Measurements from ENCODE around the gene RNF130. TPM values are rescaled to one million over a fixed set of nuclear protein-coding genes. Genes with fewer than 3 reads are reported as not detected.

The RNF130 gene
- total RNA-seq, 1 experiment from 2014 or later, result 31.4 TPM

DNA sequence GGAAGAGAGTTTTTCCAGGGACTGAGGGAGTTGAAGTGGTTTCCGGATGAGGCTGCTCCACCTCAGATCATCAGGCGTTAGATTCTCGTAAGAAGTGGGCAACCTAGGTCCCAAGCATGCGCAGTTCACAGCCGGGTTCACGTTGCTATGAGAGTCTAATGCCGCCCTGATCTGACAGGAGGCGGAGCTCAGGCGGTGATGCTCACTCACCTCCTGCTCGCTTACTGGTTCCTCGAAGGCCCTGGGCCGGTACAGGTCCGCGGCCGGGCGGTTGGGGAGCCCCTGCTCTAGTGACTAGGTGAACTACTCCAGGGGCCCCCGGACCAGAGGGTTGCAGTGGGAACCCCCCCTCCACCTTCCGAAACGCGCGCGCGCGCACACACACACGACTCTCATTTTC lies 997 bp upstream of the RNF130 start:
- H3K27me3 ChIP-seq (replicated peaks; ENCODE audit: insufficient read depth, low read depth, low read length, poor library complexity), result no peaks in the 10 kb centered on the region
- intact Hi-C loops (cut with micrococcal nuclease; ENCODE audit: unreplicated experiment), result no loop called here
- H3K4me1 ChIP-seq (ENCODE audit: insufficient read depth, low read length, poor library complexity, severe bottlenecking), result peaks cover 25% of the 10 kb centered on the region
- CTCF ChIA-PET, result no interaction called here
- POLR2A ChIA-PET (ENCODE audit: low non-redundant PET), result interaction anchor here (0.6 kb wide), 1 partner anchor 14 kb away, joined by 16 read pairs; no protein-coding TSS in a partner anchor
- DNase-seq (ENCODE audit: low spot score), result no peak
- H3K4me3 ChIP-seq (ENCODE audit: low read depth, low read length, poor library complexity, severe bottlenecking), result no peak overlapping the region
- H3K27ac ChIP-seq (ENCODE audit: low read depth, low read length, poor library complexity, severe bottlenecking), result no peak overlapping the region
- BruUV-seq (replicated peaks), result no TSS peak
- no peaks in the 10 kb centered on the region for H3K36me3 ChIP-seq (ENCODE audit: insufficient read depth, low read length, poor library complexity, severe bottlenecking)
- TF ChIP-seq, protein P1, sequence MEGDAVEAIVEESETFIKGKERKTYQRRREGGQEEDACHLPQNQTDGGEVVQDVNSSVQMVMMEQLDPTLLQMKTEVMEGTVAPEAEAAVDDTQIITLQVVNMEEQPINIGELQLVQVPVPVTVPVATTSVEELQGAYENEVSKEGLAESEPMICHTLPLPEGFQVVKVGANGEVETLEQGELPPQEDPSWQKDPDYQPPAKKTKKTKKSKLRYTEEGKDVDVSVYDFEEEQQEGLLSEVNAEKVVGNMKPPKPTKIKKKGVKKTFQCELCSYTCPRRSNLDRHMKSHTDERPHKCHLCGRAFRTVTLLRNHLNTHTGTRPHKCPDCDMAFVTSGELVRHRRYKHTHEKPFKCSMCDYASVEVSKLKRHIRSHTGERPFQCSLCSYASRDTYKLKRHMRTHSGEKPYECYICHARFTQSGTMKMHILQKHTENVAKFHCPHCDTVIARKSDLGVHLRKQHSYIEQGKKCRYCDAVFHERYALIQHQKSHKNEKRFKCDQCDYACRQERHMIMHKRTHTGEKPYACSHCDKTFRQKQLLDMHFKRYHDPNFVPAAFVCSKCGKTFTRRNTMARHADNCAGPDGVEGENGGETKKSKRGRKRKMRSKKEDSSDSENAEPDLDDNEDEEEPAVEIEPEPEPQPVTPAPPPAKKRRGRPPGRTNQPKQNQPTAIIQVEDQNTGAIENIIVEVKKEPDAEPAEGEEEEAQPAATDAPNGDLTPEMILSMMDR (conservative IDR thresholded peaks at IDR 0.05; ENCODE audit: low read depth, low read length), result no peak
- no peak for TF ChIP-seq EZH2 (IDR thresholded peaks at IDR 0.05; ENCODE audit: borderline replicate concordance, low read depth, low read length, poor library complexity, severe bottlenecking)
- H3K9me3 ChIP-seq (ENCODE audit: low read depth, low read length, poor library complexity, severe bottlenecking), result peaks cover 7% of the 10 kb centered on the region

DNA sequence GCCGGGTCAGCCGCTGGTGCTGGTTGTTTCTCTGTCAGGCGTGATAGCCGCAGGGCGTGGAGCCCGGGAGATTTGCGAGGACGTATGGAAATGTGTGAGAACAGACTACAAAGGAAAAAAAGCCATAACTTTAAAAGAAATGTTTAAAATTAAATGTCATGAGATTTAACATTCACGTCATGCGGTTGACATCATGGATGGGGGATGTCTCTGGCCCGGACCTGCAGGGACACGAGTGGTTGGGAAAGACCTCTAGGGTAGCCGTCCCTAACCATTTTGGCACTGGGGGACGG lies 643 bp upstream of the RNF130 start:
- no peaks in the 10 kb centered on the region for H3K36me3 ChIP-seq (ENCODE audit: insufficient read depth, low read length, poor library complexity, severe bottlenecking)
- intact Hi-C loops (cut with micrococcal nuclease; ENCODE audit: unreplicated experiment), result no loop called here
- no peaks in the 10 kb centered on the region for H3K27me3 ChIP-seq (replicated peaks; ENCODE audit: insufficient read depth, low read depth, low read length, poor library complexity)
- H3K4me1 ChIP-seq (ENCODE audit: insufficient read depth, low read length, poor library complexity, severe bottlenecking), result peaks cover 27% of the 10 kb centered on the region
- DNase-seq (ENCODE audit: low spot score), result no peak
- no peak for TF ChIP-seq EZH2 (IDR thresholded peaks at IDR 0.05; ENCODE audit: borderline replicate concordance, low read depth, low read length, poor library complexity, severe bottlenecking)
- TF ChIP-seq, protein P1 (conservative IDR thresholded peaks at IDR 0.05; ENCODE audit: low read depth, low read length), result no peak
- BruUV-seq (replicated peaks), result no TSS peak
- H3K9me3 ChIP-seq (ENCODE audit: low read depth, low read length, poor library complexity, severe bottlenecking), result peaks cover 7% of the 10 kb centered on the region
- ChIA-PET CTCF (no interaction called here), POLR2A (ENCODE audit: low non-redundant PET) (no interaction called here)
- H3K4me3 ChIP-seq (ENCODE audit: low read depth, low read length, poor library complexity, severe bottlenecking), result peak overlapping the region; percentile 70
- peak overlapping the region; percentile 82 for H3K27ac ChIP-seq (ENCODE audit: low read depth, low read length, poor library complexity, severe bottlenecking)

DNA sequence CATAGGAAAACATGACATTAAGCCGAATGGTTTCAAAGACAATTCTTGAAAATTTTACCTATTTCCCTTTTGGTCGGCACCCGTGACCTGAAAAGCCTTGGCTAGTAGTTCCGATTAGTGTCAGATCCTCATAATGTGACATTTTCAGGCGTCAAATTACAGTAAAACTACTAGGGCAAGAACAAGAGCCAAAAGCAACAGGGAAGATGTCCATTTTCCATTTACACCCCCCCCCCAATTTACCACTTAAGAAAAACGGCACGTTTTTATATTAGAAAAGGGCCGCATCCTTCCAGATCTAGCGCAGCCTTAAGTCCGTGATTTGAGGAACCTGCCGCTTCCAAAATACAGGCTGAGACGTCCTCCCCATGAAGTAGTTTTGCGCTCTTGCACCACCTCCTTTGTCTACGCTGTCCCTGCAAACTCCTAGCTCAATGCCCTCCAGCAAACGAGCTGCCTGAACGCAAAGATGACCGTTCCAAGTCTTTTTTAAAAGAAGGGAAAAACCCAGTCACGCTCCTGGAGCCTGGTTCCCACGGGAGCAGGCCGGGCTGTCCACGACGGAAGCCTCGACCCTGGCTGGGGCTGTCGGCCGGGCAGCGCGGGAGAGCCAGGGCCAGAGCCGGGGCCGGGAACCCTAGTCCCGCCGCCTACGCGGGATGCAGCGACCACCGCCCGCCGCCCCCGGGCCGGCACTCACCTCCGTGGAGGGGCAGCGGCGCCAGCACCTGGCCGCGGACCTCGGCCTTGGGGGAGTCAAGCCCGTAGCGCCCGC lies 616 bp downstream of the RNF130 start:
- POLR2A ChIA-PET (ENCODE audit: low non-redundant PET), result no interaction called here

More for the DNA sequence above, 616 bp downstream of the RNF130 start:
- Histone ChIP-seq H3K9me3 (ENCODE audit: low read depth, low read length, poor library complexity, severe bottlenecking) (peaks cover 7% of the 10 kb centered on the region), H3K27ac (ENCODE audit: low read depth, low read length, poor library complexity, severe bottlenecking) (peak overlapping the region; percentile 74), H3K27me3 (replicated peaks; ENCODE audit: insufficient read depth, low read depth, low read length, poor library complexity) (no peaks in the 10 kb centered on the region), H3K36me3 (ENCODE audit: insufficient read depth, low read length, poor library complexity, severe bottlenecking) (no peaks in the 10 kb centered on the region), H3K4me1 (ENCODE audit: insufficient read depth, low read length, poor library complexity, severe bottlenecking) (peaks cover 27% of the 10 kb centered on the region), H3K4me3 (ENCODE audit: low read depth, low read length, poor library complexity, severe bottlenecking) (peak overlapping the region; percentile 70)
- TF ChIP-seq, protein P1 (conservative IDR thresholded peaks at IDR 0.05; ENCODE audit: low read depth, low read length), result no peak
- TF ChIP-seq EZH2 (IDR thresholded peaks at IDR 0.05; ENCODE audit: borderline replicate concordance, low read depth, low read length, poor library complexity, severe bottlenecking), result no peak
- TSS peak; percentile 49 for BruUV-seq (replicated peaks)
- peak; percentile 50 for DNase-seq (ENCODE audit: low spot score)
- intact Hi-C loops (cut with micrococcal nuclease; ENCODE audit: unreplicated experiment), result no loop called here
- CTCF ChIA-PET, result no interaction called here

Measured in A673 (cell line).